HG03159 (cell line): Measurements from ENCODE around the gene EFNB1.
"Not testable (repeated sequence)": the region's sequence is repeated elsewhere in the genome, so short reads cannot be mapped to it uniquely, and the experiment has no call there.

Experiments used
- ATAC-seq: cut with Tn5 transposase; IDR thresholded peaks from one replicate; pipeline ENCODE4 v1.9.1; 2021; ENCODE audit warnings: mild to moderate bottlenecking, moderate library complexity; ENCODE audit not compliant: unreplicated experiment

EFNB1 gene

GRCh38 chrX:68828740-68829581, at the start of gene EFNB1:
Gene EFNB1, plus strand, starts transcription at chrX:68829021. Its CDS starts 756 bp downstream, at chrX:68829777.
- peak; percentile 95 for ATAC-seq

GRCh38 chrX:68781295-68781694, 47.5 kb upstream of the EFNB1 start:
- ATAC-seq, result not testable (repeated sequence)

DNA sequence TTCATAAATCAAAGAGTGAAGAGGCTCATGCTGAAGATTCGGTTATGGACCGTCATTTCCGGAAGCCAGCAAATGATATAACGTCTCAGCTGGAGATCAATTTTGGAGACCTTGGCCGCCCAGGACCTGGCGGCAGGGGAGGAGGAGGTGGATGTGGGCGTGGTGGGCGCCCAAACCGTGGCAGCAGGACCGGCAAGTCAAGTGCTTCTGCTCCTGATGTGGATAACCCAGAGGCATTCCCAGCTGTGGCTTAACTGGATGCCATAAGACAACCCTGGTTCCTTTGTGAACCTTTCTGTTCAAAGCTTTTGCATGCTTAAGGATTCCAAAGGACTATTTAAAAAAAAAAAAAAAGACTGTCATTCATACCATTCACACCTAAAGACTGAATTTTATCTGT, 44.0 kb upstream of the EFNB1 start:
- no peak for ATAC-seq

GRCh38 chrX:68786581-68786980, 42.2 kb upstream of the EFNB1 start:
- ATAC-seq, result not testable (repeated sequence)

DNA sequence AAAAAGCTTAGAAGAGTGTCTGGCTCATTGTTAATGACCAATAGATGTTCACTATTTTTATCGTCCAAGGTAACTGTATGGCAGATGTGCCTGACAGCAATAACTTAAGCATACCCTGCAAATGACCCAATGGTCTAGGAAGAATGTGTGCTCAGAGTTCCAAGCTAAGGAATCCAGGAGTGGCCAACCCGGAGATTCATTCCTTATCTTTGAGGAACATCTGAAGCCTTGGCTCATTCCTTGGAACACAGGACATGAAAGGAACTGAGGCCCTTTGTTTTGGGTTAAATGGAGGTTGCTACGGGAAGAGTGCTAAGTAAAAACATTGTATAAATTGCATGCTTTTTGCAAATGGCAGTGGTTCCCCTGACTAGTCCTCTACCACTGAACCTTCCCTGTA, 38.9 kb upstream of the EFNB1 start:
- ATAC-seq, result no peak

DNA sequence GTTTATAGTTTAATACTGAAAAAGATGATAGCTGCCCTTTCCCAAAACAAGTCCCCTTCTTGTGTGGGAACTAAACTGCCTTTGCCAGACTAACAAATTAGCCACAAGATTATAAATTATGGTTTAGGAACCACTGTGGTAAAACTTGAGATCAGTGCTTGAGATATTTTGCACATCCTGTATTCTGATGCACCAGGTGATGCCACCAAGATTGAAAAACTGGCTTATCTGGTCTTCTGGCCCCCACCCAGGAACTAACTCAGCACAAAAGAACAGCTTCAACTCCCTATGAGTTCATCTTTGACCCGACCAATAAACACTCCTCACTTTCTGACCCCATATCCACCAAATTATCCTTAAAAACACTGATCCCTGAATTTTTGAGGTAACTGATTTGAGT, 36.7 kb upstream of the EFNB1 start:
- ATAC-seq, result no peak

DNA sequence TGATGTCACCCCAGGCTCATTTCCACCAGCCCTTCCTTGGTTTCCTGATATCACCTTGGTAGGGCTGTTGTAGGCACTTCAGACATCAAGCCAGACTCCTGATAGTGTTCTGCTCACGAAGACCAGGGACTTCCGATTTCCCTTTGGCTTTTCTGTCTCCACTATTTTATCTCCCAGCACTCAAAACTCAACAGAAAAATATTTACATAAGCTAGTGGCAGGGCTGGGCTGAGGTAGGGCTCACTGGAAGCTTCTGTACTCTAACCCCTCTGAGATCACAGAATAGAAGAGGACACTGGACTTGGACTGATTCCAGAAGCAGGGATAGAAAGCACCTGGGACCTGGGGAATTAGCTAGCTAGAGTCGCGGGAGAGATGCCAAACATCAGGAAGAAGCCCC, 34.4 kb upstream of the EFNB1 start:
- ATAC-seq, result no peak

- no peak for ATAC-seq
These were observed 33.1 kb upstream of the EFNB1 start for GRCh38 chrX:68795741-68796140.

DNA sequence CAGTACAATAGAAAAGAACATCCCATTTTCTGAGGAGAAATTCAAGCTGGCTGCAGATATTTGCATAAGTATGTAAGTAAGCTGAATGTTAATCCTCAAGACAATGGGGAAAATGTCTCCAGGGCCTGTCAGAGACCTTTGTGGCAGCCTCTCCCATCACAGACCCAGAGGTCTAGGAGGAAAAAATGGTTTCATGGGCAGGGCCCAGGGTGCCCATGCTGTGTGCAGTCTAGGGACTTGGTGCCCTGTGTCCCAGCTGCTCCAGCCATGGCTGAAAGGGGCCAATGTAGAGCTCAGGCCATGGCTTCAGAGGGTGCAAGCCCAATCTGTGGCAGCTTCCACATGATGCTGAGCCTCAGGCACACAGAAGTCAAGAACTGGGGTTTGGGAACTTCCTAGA, 30.4 kb upstream of the EFNB1 start:
- ATAC-seq, result not testable (repeated sequence)

DNA sequence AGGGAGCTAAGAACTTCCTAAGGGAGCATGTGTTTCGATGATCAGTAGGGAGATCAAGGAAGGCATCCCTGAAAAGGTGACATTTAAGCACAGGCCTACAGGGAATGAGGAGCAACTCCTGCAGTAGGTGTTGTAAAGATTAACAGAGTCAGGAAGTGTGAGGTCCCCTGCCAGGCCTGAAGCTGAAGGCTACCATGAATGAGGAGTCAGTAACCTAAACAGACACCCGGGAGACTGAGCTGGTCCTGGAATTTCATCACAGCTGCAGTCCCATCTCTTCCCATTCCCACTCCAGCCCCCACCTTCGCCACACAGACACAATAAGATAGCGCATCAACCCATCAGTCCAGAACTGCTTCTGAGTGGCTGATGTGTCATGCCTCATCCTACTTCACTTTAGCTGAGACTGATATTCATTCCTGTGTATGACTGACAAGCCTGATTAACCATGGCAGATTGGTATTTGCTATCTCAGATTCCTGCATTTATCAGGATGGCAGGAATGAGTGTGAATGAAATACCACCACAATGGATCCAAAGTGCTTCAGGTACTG, 27.0 kb upstream of the EFNB1 start:
- no peak for ATAC-seq

DNA sequence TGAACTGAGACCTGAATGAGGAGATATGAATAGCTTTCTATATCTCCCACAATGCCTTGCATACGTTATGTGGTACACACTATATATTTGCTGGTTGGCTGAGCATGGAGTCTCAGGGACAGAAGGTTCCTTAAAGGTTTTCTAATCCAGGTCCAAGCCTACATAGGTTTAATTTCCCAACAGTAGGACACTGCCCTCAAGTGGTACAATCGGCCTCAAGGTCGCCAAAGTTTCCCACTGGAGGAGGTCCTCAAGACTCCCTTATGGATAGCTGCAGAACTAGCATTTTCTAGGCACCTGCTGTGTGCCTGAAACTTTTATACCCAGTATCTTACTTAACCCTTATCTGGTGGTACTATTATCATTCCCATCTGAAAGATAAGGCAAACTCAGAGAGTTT, 21.0 kb upstream of the EFNB1 start:
- no peak for ATAC-seq

DNA sequence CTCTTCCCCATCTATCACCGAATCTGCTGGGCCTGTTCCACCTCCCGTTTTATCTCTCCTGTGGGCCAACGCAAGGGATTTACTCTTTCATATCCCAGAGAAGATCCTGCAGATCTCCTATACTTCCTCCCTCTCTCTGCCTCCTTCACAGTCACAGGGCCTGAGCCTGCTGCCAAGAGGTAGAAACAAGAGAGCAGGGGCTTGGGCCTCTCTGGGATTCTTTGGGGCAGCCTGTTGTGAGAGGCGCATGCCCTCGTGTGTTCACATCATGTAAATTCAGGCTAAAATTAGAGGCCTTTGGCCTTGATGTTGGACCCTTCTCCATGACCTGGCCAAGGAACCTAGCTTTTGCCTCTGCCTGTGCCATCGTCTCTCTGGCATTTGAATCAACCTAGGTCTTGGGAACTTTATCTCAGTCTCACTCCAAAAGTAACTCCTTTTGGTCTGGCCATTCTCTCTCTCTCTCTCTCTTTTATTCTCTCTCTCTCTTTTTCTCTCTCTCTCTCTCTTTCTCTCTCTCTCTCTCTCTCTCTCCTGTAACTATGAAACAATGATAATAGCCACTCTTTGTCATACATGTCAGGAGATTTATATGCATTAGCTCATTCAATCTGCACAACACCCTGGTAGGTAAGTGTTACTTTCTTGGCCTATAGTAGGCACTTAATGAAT, 20.0 kb upstream of the EFNB1 start:
- no peak for ATAC-seq

DNA sequence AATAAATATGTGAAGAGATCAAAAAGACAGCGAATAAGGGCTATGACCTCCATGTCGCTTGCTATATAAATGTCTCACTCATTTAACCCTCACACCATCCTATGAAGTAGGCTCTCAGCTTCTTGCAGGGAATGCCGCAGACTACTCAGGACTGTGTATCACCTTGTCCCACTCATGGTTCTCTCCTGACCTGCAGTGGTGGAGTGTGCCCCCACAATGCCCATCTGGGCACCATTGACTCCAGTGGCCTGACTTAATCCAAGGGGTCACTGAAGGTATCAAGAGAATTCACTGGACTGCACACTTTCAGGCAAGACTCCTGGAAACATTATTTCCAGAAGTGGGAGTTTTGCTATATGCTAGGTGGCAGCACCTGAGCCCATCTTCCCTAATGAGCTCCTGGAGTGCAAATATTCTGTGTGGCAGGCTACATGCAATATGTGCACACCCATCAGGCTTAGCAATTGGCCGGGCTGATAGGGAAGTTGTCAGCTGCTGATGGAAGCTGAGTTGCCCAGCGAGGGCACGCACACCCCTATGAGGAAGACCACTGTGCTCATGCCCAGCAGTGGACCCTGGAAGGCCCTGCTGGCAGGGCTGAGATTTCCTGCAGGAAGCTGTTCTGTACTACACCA, 8.2 kb upstream of the EFNB1 start:
- ATAC-seq, result no peak

DNA sequence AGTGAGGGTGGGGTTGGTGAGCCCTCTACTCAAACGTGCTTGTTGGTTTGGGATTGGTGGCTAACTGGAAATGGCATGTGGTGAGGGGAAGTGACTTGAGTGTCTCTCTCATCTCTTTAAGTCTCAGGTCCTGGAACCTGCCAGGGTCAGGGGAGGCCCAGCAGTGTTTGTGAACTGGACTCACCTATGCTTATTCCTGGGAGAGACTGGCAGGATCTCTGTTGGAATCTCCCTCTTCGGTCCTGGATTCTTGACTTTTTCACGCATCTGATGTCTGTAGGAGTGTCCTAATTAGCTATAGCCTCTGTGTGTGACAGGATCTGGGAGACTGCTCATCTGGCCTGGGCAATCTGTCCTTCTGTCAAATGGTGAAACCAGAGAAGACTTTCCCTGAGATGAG, 7.2 kb upstream of the EFNB1 start:
- ATAC-seq, result no peak

GRCh38 chrX:68822641-68823410, 6.0 kb upstream of the EFNB1 start:
- ATAC-seq, result peak; percentile 57

GRCh38 chrX:68823413-68824151, 5.2 kb upstream of the EFNB1 start:
- no peak for ATAC-seq

- ATAC-seq, result no peak
These were observed 4.7 kb upstream of the EFNB1 start for GRCh38 chrX:68824152-68824433.

GRCh38 chrX:68824565-68825125, 4.2 kb upstream of the EFNB1 start:
- ATAC-seq, result no peak

- ATAC-seq, result no peak
These were observed 2.5 kb upstream of the EFNB1 start for GRCh38 chrX:68826113-68826980.
